Measurements from ENCODE around the gene HSD11B1. TPM values are rescaled to one million over a fixed set of nuclear protein-coding genes. Genes with fewer than 3 reads are reported as not detected.

The HSD11B1 gene
- total RNA-seq, 1 donor from 2014 or later, result 1.6 TPM

Other genes starting within 250 kb of the HSD11B1 start
- not detected for gene CAMK1G, start 121.1 kb upstream of the HSD11B1 start, total RNA-seq
- 22.7 TPM for gene LAMB3, start 52.4 kb upstream of the HSD11B1 start, total RNA-seq
- 162 TPM for gene G0S2, start 29.4 kb upstream of the HSD11B1 start, total RNA-seq
- gene TRAF3IP3, start 51.2 kb downstream of the HSD11B1 start, total RNA-seq, result 2.1 TPM
- gene C1orf74, start 79.7 kb downstream of the HSD11B1 start, total RNA-seq, result 5.9 TPM
- gene IRF6, start 101.3 kb downstream of the HSD11B1 start, total RNA-seq, result 77.9 TPM
- 6.8 TPM for gene UTP25, start 123.1 kb downstream of the HSD11B1 start, total RNA-seq
- 1.2 TPM for gene SYT14, start 233.4 kb downstream of the HSD11B1 start, total RNA-seq

Measured in skin of body (tissue), 1 donor.